Vagina (tissue), 2 donors: ENCODE measurements around the gene ENTREP1. TPM values are rescaled to one million over a fixed set of nuclear protein-coding genes. Genes with fewer than 3 reads are reported as not detected.

ENCODE experiments used
- DNase-seq, 2 donors: peaks; one replicate each; pipeline ENCODE4 v3.0.0-alpha.2; 2017; ENCODE audit errors: extremely low spot score in 2 of 2
- H3K27ac ChIP-seq: fragments of 200-600 bp; sonication (generic); one replicate; pipeline ENCODE4 v1.5.1; 2019
- H3K27me3 ChIP-seq: fragments of 200-600 bp; sonication (generic); one replicate; pipeline ENCODE4 v1.5.1; 2019
- H3K36me3 ChIP-seq, 2 donors: fragments of 200-600 bp; sonication (generic); one replicate each; pipeline ENCODE4 v1.5.1; 2017 to 2019
- H3K4me1 ChIP-seq: fragments of 200-600 bp; sonication (generic); one replicate; pipeline ENCODE4 v1.5.1; 2019
- H3K4me3 ChIP-seq, 2 donors: fragments of 200-600 bp; sonication (generic); 1 replicate in 1 of 2; 2 replicates in 1 of 2; pipeline ENCODE4 v1.5.1; 2016 to 2019
- H3K9me3 ChIP-seq: fragments of 200-600 bp; sonication (generic); one replicate; pipeline ENCODE4 v1.5.1; 2019
- CTCF ChIP-seq, 3 experiments: fragments of 450-650 bp in 2 of 3; fragments of 200-600 bp in 1 of 3; sonication (generic) in 1 of 3; IDR thresholded peaks; one replicate each; pipeline ENCODE4 v1.5.1; 2017 to 2019; ENCODE audit warnings: antibody characterized with exemption in 3 of 3, mild to moderate bottlenecking in 2 of 3, moderate library complexity in 2 of 3
- POLR2A ChIP-seq, 2 donors: fragments of 450-650 bp; IDR thresholded peaks; one replicate each; pipeline ENCODE4 v1.6.1; 2017; ENCODE audit warnings: antibody characterized with exemption in 2 of 2, mild to moderate bottlenecking in 2 of 2, moderate library complexity in 2 of 2
- POLR2AphosphoS5 ChIP-seq, 2 donors: sonication (generic); formaldehyde crosslinking; IDR thresholded peaks; one replicate each; pipeline ENCODE4 v1.9.0; 2017; ENCODE audit warnings: antibody characterized with exemption in 2 of 2, mild to moderate bottlenecking in 2 of 2, low read depth in 1 of 2; ENCODE audit not compliant: insufficient read depth in 1 of 2
- intact Hi-C: fragments of 100-400 bp; cut with DNase I; formaldehyde crosslinking; loops from one replicate; pipeline ENCODE4 v1.15.1; 2023
- total RNA-seq: library from RNA; depleted of rRNA; stranded (reverse); fragments of >200 nt; gene quantifications from one replicate; pipeline ENCODE4 v1.2.3, GENCODE V29; 2016

The ENTREP1 gene
- total RNA-seq, 1 donor from 2014 or later, result 12.5 TPM

DNA sequence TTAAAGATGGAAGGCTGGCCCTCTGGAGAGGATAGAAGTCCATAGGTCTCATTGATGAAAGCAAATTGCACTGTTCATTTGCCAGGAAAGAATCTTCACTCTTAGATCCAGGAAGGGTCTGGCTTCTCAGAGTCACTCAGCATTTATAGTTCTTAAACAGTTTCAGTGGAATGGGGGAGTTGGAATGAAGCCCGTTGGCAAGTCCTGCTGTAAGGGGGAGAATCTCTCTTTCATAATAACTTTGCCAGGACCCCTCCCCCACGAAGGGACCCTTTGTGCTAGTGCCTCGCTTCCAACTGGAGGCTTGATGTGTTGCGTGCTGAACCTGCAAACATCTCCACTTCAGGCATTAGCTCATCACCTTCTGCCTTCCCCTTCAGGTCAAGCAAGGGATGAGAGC is 57.1 kb downstream of the ENTREP1 start:
- no peaks in the 10 kb centered on the region for H3K4me1 ChIP-seq
- no peaks in the 10 kb centered on the region for H3K9me3 ChIP-seq
- no peak for DNase-seq

DNA sequence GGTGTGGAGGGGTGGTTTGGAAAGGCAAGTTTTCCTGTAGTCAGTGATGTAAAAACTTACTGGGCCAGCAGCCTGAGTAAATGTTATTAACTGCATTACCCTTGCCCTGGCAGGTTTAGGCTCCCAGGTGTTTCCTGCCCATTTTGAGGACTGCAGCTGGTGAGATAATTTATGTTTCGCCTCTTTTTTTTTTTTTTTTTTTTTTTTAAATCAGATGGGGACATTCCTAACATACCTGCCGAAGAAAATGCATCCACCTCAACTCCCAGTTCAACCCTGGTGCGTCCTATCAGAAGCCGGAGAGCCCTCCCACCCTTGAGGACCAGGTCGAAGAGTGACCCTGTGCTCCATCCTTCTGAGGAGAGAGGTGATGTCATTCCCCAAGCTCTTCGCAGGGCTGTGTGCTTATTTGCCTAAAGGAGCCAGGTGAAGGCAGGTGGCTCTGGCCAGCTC is 60.6 kb downstream of the ENTREP1 start:
- Histone ChIP-seq H3K9me3 (no peaks in the 10 kb centered on the region), H3K4me3 (no peak overlapping the region), H3K27ac (no peak overlapping the region), H3K36me3 (peaks cover 0 to 8% of the 10 kb centered on the region in 2 donors), H3K27me3 (no peaks in the 10 kb centered on the region), H3K4me1 (no peaks in the 10 kb centered on the region)
- TF ChIP-seq CTCF (IDR thresholded peaks at IDR 0.05), result no peak
- TF ChIP-seq POLR2AphosphoS5 (IDR thresholded peaks at IDR 0.05; ENCODE audit: insufficient read depth in 1 of 2, low read depth in 1 of 2), result no peak
- no peak for TF ChIP-seq POLR2A (IDR thresholded peaks at IDR 0.05)
- intact Hi-C loops, result no loop called here
- DNase-seq, result no peak

More for the DNA sequence above, 57.1 kb downstream of the ENTREP1 start:
- H3K4me3 ChIP-seq, result no peak overlapping the region
- no peak overlapping the region for H3K27ac ChIP-seq
- TF ChIP-seq POLR2AphosphoS5 (IDR thresholded peaks at IDR 0.05; ENCODE audit: insufficient read depth in 1 of 2, low read depth in 1 of 2) (no peak), CTCF (IDR thresholded peaks at IDR 0.05) (no peak)
- peaks cover 0 to 5% of the 10 kb centered on the region in 2 donors for H3K36me3 ChIP-seq
- intact Hi-C loops, result no loop called here
- no peaks in the 10 kb centered on the region for H3K27me3 ChIP-seq

DNA sequence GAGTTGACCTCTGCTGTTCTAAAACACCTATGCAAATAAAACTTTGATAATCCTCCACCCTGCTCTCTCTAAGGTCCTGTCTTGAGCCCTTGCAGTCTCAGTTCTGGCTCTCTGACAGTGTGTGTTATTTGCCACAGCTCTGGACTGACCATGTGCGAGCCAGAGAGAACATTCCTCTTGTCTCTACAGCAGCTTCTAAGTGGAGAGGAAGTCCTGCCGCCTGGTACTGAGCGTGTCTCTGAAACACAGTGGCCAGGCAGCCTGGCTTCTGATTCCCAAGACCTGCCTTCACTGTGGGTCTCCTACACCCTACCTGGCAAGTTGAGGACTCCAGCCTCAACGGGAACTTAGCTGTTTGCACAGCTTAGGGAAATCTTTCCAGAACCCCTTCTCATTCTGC is 61.6 kb downstream of the ENTREP1 start:
- TF ChIP-seq CTCF (IDR thresholded peaks at IDR 0.05), result no peak
- TF ChIP-seq POLR2AphosphoS5 (IDR thresholded peaks at IDR 0.05; ENCODE audit: insufficient read depth in 1 of 2, low read depth in 1 of 2), result no peak
- no peak for TF ChIP-seq POLR2A (IDR thresholded peaks at IDR 0.05)
- Histone ChIP-seq H3K9me3 (no peaks in the 10 kb centered on the region), H3K27me3 (no peaks in the 10 kb centered on the region), H3K4me1 (no peaks in the 10 kb centered on the region), H3K27ac (no peak overlapping the region), H3K4me3 (no peak overlapping the region), H3K36me3 (peaks cover 0 to 8% of the 10 kb centered on the region in 2 donors)
- intact Hi-C loops, result no loop called here
- no peak for DNase-seq

DNA sequence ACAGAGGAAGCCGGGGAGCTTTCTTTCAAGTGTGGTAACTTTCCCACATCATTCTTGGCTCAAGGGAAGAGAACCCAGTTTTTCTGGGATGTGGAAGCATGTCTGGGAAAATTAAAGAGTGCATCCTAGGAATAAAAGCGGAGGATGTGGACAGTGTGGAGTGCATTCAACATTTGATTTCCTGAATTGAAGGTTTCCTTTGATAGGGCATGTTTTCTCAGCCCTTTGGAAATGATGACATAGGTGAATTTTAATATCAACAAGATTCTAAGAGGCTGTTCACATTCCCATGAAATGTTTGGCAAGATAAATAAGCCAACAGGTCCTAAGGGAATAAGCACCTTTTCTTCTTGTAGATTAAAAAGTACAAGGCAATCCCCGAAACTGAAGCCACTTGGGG is 63.6 kb downstream of the ENTREP1 start:
- no peak for DNase-seq
- H3K36me3 ChIP-seq, result peaks cover 0 to 8% of the 10 kb centered on the region in 2 donors
- H3K4me3 ChIP-seq, result no peak overlapping the region
- H3K27ac ChIP-seq, result no peak overlapping the region
- H3K9me3 ChIP-seq, result no peaks in the 10 kb centered on the region
- intact Hi-C loops, result no loop called here
- H3K27me3 ChIP-seq, result no peaks in the 10 kb centered on the region
- no peaks in the 10 kb centered on the region for H3K4me1 ChIP-seq
- TF ChIP-seq CTCF (IDR thresholded peaks at IDR 0.05) (no peak), POLR2A (IDR thresholded peaks at IDR 0.05) (no peak), POLR2AphosphoS5 (IDR thresholded peaks at IDR 0.05; ENCODE audit: insufficient read depth in 1 of 2, low read depth in 1 of 2) (no peak)

DNA sequence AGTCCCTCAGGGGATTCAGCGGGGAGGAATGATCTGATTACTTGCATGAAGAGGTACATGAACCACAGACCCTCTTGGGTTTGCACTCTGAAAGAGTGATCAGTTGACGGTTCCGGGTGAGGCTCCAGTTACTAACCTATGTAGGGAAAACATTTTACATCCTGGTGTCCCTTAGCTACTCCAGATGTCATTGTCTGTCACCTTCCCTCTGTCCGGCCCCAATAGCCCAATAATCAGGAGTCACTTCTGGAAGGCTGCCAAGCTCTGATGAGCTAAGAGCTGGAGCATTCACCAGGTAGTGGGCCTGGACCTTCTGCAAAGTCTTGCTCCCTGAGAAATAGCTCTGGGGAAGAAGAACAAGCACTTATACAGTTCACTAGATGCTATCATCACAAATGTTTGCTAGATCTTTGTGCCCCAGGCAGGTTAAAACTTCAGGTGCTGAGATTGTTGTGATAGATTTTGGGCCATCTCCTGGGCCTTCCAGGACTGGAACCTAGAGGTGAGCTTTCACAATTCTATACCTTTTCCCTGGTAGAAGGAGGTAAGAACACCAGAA is 64.5 kb downstream of the ENTREP1 start:
- TF ChIP-seq POLR2AphosphoS5 (IDR thresholded peaks at IDR 0.05; ENCODE audit: insufficient read depth in 1 of 2, low read depth in 1 of 2) (no peak), POLR2A (IDR thresholded peaks at IDR 0.05) (no peak), CTCF (IDR thresholded peaks at IDR 0.05) (no peak)
- intact Hi-C loops, result no loop called here

More for the DNA sequence above, 64.5 kb downstream of the ENTREP1 start:
- H3K4me3 ChIP-seq, result no peak overlapping the region
- H3K27ac ChIP-seq, result no peak overlapping the region
- H3K9me3 ChIP-seq, result no peaks in the 10 kb centered on the region
- no peaks in the 10 kb centered on the region for H3K4me1 ChIP-seq
- no peak for DNase-seq
- no peaks in the 10 kb centered on the region for H3K27me3 ChIP-seq
- peaks cover 0 to 8% of the 10 kb centered on the region in 2 donors for H3K36me3 ChIP-seq
